K562 (cell line): ENCODE results near the gene GABRR2. TPM values are rescaled to one million over a fixed set of nuclear protein-coding genes. Genes with fewer than 3 reads are reported as not detected.

Experiments used
- BRD9 ChIP-seq: fragments of 450-650 bp; IDR thresholded peaks from 2 replicates; pipeline ENCODE4 v1.6.1; 2018; ENCODE audit warnings: low read depth; ENCODE audit not compliant: partially characterized antibody
- FOXA1 ChIP-seq: fragments of 450-650 bp; IDR thresholded peaks from 2 replicates; pipeline ENCODE4 v1.6.1; 2016; ENCODE audit warnings: mild to moderate bottlenecking, borderline replicate concordance
- HDAC1 ChIP-seq, 2 experiments: fragments of 450-650 bp; IDR thresholded peaks; 2 replicates each; pipeline ENCODE4 v1.6.1; 2016 to 2017; ENCODE audit warnings: inconsistent platforms in 1 of 2, mild to moderate bottlenecking in 1 of 2, moderate library complexity in 1 of 2
- POLR3A ChIP-seq: IDR thresholded peaks from 2 replicates; pipeline ENCODE4 v1.6.1; 2011; ENCODE audit warnings: borderline replicate concordance, mild to moderate bottlenecking, moderate library complexity; ENCODE audit not compliant: insufficient read length, insufficient read depth; ENCODE audit errors: extremely low read depth
- ZNF699 ChIP-seq: fragments of 250-450 bp; sonication (Bioruptor Pico); IDR thresholded peaks from 2 replicates; pipeline ENCODE4 v1.8.0; 2021; ENCODE audit warnings: mild to moderate bottlenecking, moderate library complexity; ENCODE audit not compliant: insufficient replicate concordance
- polyA plus RNA-seq, 8 experiments: library from polyadenylated mRNA; depleted of rRNA in 4 of 8; stranded (reverse) in 5 of 8; unstranded in 3 of 8; fragments of >200 nt; fragmentation: Nextera tagmentation in 2 of 8; fragmentation: Illumina TruSeq in 1 of 8; extraction: Ambion mirVana in 2 of 8; extraction: Trizol in 1 of 8; gene quantifications; 2 replicates each; pipeline versions ENCODE4 v1.2.1 to v1.2.3, GENCODE V29; 2011 to 2014; ENCODE audit warnings: inconsistent platforms in 1 of 8, missing spikeins in 1 of 8
- total RNA-seq, 7 experiments: library from RNA; depleted of rRNA in 6 of 7; stranded (reverse); fragments of >200 nt in 6 of 7; fragmentation: Illumina TruSeq in 2 of 7; extraction: Trizol in 2 of 7; gene quantifications; 2 replicates each; pipeline versions ENCODE4 v1.2.1 to v1.2.3, GENCODE V29; 2011 to 2021; ENCODE audit warnings: low replicate concordance in 1 of 7
- TF ChIP-seq, protein P1 (sequence below): fragments of 200-800 bp; sonication (Bioruptor generic); IDR thresholded peaks from 2 replicates; pipeline ENCODE4 v1.6.1; 2016; ENCODE audit warnings: missing genetic modification characterization, missing compliant biosample characterization
- TF ChIP-seq, protein P2 (sequence below): fragments of 450-650 bp; IDR thresholded peaks from 2 replicates; pipeline ENCODE4 v1.6.1; 2016; ENCODE audit warnings: low read depth
- TF ChIP-seq, protein P3 (sequence below): sonication (generic); formaldehyde crosslinking; IDR thresholded peaks from 2 replicates; pipeline ENCODE4 v1.8.0; 2022; ENCODE audit warnings: missing genetic modification reagents, mild to moderate bottlenecking, moderate library complexity, borderline replicate concordance

GABRR2 gene
- total and polyA plus RNA-seq, 9 of the 15 experiments (the other 6 are each of a cell fraction or from before 2014, with no cell fraction given) = 0.09 to 0.13 (median 0.10) TPM; not detected in 6

DNA sequence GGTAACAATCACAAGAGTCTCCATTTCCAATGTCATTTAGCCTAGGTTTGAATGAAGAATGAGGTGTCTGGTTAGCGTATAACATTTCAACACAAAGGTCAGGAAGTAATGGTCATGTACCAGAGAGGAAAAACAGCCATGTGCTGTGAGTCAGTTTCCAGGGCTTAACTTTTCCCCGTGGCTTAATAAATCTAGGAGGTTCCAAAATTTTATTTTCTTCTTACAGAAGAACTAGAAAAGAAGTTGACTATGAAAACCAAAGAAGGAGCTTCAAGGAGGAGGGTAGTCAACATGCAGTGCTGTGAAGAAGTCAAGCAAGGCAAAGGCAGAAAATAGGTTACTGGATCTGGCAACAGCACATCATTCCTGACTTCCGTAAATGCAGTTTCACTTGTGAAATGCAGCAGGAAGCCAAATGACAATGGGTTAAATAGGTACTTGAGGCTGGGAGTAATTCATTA is 8.4 kb upstream of the GABRR2 start (continued):
- TF ChIP-seq, protein P1, sequence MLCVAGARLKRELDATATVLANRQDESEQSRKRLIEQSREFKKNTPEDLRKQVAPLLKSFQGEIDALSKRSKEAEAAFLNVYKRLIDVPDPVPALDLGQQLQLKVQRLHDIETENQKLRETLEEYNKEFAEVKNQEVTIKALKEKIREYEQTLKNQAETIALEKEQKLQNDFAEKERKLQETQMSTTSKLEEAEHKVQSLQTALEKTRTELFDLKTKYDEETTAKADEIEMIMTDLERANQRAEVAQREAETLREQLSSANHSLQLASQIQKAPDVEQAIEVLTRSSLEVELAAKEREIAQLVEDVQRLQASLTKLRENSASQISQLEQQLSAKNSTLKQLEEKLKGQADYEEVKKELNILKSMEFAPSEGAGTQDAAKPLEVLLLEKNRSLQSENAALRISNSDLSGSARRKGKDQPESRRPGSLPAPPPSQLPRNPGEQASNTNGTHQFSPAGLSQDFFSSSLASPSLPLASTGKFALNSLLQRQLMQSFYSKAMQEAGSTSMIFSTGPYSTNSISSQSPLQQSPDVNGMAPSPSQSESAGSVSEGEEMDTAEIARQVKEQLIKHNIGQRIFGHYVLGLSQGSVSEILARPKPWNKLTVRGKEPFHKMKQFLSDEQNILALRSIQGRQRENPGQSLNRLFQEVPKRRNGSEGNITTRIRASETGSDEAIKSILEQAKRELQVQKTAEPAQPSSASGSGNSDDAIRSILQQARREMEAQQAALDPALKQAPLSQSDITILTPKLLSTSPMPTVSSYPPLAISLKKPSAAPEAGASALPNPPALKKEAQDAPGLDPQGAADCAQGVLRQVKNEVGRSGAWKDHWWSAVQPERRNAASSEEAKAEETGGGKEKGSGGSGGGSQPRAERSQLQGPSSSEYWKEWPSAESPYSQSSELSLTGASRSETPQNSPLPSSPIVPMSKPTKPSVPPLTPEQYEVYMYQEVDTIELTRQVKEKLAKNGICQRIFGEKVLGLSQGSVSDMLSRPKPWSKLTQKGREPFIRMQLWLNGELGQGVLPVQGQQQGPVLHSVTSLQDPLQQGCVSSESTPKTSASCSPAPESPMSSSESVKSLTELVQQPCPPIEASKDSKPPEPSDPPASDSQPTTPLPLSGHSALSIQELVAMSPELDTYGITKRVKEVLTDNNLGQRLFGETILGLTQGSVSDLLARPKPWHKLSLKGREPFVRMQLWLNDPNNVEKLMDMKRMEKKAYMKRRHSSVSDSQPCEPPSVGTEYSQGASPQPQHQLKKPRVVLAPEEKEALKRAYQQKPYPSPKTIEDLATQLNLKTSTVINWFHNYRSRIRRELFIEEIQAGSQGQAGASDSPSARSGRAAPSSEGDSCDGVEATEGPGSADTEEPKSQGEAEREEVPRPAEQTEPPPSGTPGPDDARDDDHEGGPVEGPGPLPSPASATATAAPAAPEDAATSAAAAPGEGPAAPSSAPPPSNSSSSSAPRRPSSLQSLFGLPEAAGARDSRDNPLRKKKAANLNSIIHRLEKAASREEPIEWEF = no peak
- TF ChIP-seq HDAC1 (IDR thresholded peaks at IDR 0.05) (no peak), BRD9 (no peak), ZNF699 (CRISPR knock-in tag) (no peak), FOXA1 (no peak), POLR3A (no peak)
- TF ChIP-seq, protein P2, sequence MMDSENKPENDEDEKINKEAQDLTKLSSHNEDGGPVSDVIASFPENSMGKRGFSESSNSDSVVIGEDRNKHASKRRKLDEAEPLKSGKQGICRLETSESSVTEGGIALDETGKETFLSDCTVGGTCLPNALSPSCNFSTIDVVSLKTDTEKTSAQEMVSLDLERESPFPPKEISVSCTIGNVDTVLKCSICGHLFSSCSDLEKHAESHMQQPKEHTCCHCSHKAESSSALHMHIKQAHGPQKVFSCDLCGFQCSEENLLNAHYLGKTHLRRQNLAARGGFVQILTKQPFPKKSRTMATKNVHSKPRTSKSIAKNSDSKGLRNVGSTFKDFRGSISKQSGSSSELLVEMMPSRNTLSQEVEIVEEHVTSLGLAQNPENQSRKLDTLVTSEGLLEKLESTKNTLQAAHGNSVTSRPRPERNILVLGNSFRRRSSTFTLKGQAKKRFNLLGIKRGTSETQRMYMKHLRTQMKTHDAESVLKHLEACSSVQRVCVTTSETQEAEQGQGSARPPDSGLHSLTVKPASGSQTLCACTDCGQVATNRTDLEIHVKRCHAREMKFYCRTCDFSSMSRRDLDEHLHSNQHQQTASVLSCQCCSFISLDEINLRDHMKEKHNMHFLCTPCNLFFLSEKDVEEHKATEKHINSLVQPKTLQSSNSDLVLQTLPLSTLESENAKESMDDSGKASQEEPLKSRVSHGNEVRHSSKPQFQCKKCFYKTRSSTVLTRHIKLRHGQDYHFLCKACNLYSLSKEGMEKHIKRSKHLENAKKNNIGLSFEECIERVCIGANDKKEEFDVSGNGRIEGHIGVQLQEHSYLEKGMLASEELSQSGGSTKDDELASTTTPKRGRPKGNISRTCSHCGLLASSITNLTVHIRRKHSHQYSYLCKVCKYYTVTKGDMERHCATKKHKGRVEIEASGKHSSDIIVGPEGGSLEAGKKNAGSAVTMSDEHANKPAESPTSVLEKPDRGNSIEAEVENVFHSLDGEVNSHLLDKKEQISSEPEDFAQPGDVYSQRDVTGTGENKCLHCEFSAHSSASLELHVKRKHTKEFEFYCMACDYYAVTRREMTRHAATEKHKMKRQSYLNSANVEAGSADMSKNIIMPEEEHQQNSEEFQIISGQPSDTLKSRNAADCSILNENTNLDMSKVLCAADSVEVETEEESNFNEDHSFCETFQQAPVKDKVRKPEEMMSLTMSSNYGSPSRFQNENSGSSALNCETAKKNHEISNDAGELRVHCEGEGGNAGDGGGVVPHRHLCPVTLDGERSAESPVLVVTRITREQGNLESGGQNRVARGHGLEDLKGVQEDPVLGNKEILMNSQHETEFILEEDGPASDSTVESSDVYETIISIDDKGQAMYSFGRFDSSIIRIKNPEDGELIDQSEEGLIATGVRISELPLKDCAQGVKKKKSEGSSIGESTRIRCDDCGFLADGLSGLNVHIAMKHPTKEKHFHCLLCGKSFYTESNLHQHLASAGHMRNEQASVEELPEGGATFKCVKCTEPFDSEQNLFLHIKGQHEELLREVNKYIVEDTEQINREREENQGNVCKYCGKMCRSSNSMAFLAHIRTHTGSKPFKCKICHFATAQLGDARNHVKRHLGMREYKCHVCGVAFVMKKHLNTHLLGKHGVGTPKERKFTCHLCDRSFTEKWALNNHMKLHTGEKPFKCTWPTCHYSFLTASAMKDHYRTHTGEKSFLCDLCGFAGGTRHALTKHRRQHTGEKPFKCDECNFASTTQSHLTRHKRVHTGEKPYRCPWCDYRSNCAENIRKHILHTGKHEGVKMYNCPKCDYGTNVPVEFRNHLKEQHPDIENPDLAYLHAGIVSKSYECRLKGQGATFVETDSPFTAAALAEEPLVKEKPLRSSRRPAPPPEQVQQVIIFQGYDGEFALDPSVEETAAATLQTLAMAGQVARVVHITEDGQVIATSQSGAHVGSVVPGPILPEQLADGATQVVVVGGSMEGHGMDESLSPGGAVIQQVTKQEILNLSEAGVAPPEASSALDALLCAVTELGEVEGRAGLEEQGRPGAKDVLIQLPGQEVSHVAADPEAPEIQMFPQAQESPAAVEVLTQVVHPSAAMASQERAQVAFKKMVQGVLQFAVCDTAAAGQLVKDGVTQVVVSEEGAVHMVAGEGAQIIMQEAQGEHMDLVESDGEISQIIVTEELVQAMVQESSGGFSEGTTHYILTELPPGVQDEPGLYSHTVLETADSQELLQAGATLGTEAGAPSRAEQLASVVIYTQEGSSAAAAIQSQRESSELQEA = no peak
- TF ChIP-seq, protein P3, sequence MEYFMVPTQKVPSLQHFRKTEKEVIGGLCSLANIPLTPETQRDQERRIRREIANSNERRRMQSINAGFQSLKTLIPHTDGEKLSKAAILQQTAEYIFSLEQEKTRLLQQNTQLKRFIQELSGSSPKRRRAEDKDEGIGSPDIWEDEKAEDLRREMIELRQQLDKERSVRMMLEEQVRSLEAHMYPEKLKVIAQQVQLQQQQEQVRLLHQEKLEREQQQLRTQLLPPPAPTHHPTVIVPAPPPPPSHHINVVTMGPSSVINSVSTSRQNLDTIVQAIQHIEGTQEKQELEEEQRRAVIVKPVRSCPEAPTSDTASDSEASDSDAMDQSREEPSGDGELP (CRISPR knock-in tag) = no peak
